ENCODE data around the gene PIH1D2.

DNA sequence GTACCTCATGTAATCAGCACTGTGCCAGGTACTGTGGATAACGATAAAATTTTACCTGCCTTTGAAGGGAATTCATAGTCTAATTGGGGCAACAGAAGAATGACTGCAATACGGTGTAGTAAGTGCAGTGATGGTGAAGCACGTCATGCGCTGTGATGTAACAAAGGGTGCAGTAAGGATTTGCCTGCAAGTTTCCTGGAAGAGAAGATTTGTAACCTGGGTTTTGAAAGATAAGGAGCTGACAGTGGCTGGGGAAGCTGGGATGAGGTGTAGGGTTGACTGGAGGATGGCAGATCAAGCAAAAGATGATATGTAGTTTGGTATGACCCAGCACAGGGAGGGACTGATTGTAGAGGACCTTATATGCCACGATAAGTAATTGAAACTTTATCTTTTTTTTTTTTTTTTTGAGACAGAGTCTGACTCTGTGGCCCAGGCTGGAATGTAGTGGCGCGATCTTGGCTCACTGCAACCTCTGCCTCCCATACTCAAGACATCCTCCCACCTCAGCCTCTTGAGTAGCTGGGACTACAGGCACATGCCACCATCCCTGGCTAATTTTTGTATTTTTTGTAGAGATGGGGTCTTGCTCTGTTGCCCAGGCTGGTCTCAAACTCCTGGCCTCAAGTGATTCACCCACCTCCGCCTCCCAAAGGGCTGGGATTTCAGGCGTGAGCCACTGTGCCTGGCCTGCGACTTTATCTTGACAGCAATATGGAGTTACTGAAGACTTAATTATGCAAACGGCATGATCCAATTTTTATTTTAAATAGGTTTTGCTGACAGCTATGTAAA is 24.1 kb upstream of the PIH1D2 start:
- TF ChIP-seq POLR2AphosphoS5 (IDR thresholded peaks at IDR 0.05; ENCODE audit: low read depth, low read length) (no peak), TAF1 (IDR thresholded peaks at IDR 0.05; ENCODE audit: borderline replicate concordance, insufficient read depth, low read length) (no peak)
